HepG2 (cell line): ENCODE measurements around the gene GLTPD2. TPM values are rescaled to one million over a fixed set of nuclear protein-coding genes. Genes with fewer than 3 reads are reported as not detected.

Experiments
- AFF4 ChIP-seq: sonication (generic); formaldehyde crosslinking; IDR thresholded peaks from 2 replicates; pipeline ENCODE4 v1.4.0; 2020; ENCODE audit warnings: missing genetic modification reagents
- ARID5B ChIP-seq: IDR thresholded peaks from 2 replicates; pipeline ENCODE4 v1.4.0; 2020; ENCODE audit warnings: mild to moderate bottlenecking, missing genetic modification reagents
- MED8 ChIP-seq: sonication (generic); formaldehyde crosslinking; IDR thresholded peaks from 2 replicates; pipeline ENCODE4 v1.8.1; 2023; ENCODE audit warnings: mild to moderate bottlenecking, missing genetic modification reagents; ENCODE audit not compliant: insufficient replicate concordance
- NRL ChIP-seq: sonication (generic); formaldehyde crosslinking; IDR thresholded peaks from 2 replicates; pipeline ENCODE4 v1.5.0; 2020; ENCODE audit warnings: missing genetic modification reagents, mild to moderate bottlenecking, moderate library complexity, borderline replicate concordance
- PHB2 ChIP-seq: fragments of 450-650 bp; IDR thresholded peaks from 2 replicates; pipeline ENCODE4 v1.6.1; 2018; ENCODE audit not compliant: partially characterized antibody
- REST ChIP-seq, 2 experiments: IDR thresholded peaks; 2 replicates each; pipeline ENCODE4 v1.6.1; 2011 to 2012; ENCODE audit warnings: low read length in 2 of 2, borderline replicate concordance in 1 of 2, low read depth in 1 of 2, mild to moderate bottlenecking in 1 of 2, moderate library complexity in 1 of 2
- SNAPC4 ChIP-seq: sonication (generic); formaldehyde crosslinking; IDR thresholded peaks from 2 replicates; pipeline ENCODE4 v1.4.0; 2020; ENCODE audit warnings: mild to moderate bottlenecking, missing genetic modification reagents
- SSRP1 ChIP-seq: IDR thresholded peaks from 2 replicates; pipeline ENCODE4 v1.6.1; 2016; ENCODE audit warnings: control low read depth
- ZEB1 ChIP-seq: IDR thresholded peaks from 2 replicates; pipeline ENCODE4 v1.6.1; 2012; ENCODE audit warnings: mild to moderate bottlenecking, low read depth, inconsistent platforms; ENCODE audit not compliant: insufficient replicate concordance
- ZFP90 ChIP-seq: sonication (generic); formaldehyde crosslinking; IDR thresholded peaks from 2 replicates; pipeline ENCODE4 v1.8.0; 2022; ENCODE audit warnings: missing genetic modification reagents, mild to moderate bottlenecking, inconsistent platforms, borderline replicate concordance
- ZNF292 ChIP-seq: sonication (generic); formaldehyde crosslinking; IDR thresholded peaks from 2 replicates; pipeline ENCODE4 v1.8.1; 2022; ENCODE audit warnings: mild to moderate bottlenecking, low read depth, missing genetic modification reagents, borderline replicate concordance
- ZNF616 ChIP-seq: sonication (generic); formaldehyde crosslinking; IDR thresholded peaks from 2 replicates; pipeline ENCODE4 v1.5.0; 2020; ENCODE audit warnings: low read depth, mild to moderate bottlenecking, missing genetic modification reagents
- ZNF891 ChIP-seq: sonication (generic); formaldehyde crosslinking; IDR thresholded peaks from 2 replicates; pipeline ENCODE4 v1.5.0; 2020; ENCODE audit warnings: mild to moderate bottlenecking, missing genetic modification reagents
- polyA plus RNA-seq, 8 experiments: library from polyadenylated mRNA; depleted of rRNA in 3 of 8; stranded (reverse) in 7 of 8; unstranded in 1 of 8; fragments of >200 nt; fragmentation: Illumina TruSeq in 4 of 8; extraction: Trizol in 4 of 8; gene quantifications; 2 replicates each; pipeline versions ENCODE4 v1.2.1 to v1.2.3, GENCODE V29; 2011 to 2016; ENCODE audit warnings: low read depth in 4 of 8, missing spikeins in 1 of 8, mixed read lengths in 1 of 8; ENCODE audit not compliant: insufficient read depth in 1 of 8
- total RNA-seq, 5 experiments: library from RNA; depleted of rRNA; stranded (reverse); fragments of >200 nt; fragmentation: Illumina TruSeq; extraction: Trizol; gene quantifications; 2 replicates each; pipeline ENCODE4 v1.2.3, GENCODE V29; 2016; ENCODE audit warnings: low read depth in 1 of 5

The GLTPD2 gene
- total and polyA plus RNA-seq, 2 of the 13 experiments (the other 11 are each of a cell fraction or from before 2014, with no cell fraction given): 7.5 to 12.9 TPM

- 0 out of 4 replicates have a peak, but pooled peaks of 1 of the 2 experiments have one; percentile 9 for TF ChIP-seq REST (IDR thresholded peaks at IDR 0.05; ENCODE audit: borderline replicate concordance in 1 of 2, low read depth in 1 of 2, low read length in 2 of 2)
- peak; percentile 84; the same call in 1 of the 2 replicates for TF ChIP-seq SSRP1 (CRISPR knock-in tag)
- no peak for TF ChIP-seq NRL (CRISPR knock-in tag)
- TF ChIP-seq ZNF292 (CRISPR knock-in tag): no peak
- TF ChIP-seq ZFP90 (CRISPR knock-in tag): no peak
- peak; percentile 45 for TF ChIP-seq MED8 (CRISPR knock-in tag)
- TF ChIP-seq ZNF891 (CRISPR knock-in tag): 0 out of 2 replicates have a peak, but pooled peaks have one; percentile 8
- TF ChIP-seq SNAPC4 (CRISPR knock-in tag): 0 out of 2 replicates have a peak, but pooled peaks have one; percentile 9
- TF ChIP-seq ZNF616 (CRISPR knock-in tag): 0 out of 2 replicates have a peak, but pooled peaks have one; percentile 19
- TF ChIP-seq AFF4 (CRISPR knock-in tag): 0 out of 2 replicates have a peak, but pooled peaks have one; percentile 25
- TF ChIP-seq ZEB1: peak; percentile 14
- TF ChIP-seq ARID5B (CRISPR knock-in tag): no peak
- no peak for TF ChIP-seq PHB2
These were observed 862 bp downstream of the GLTPD2 start (continued) for GRCh38 chr17:4789701-4789950.
